Measurements from ENCODE around the gene SPRR1A. TPM values are rescaled to one million over a fixed set of nuclear protein-coding genes. Genes with fewer than 3 reads are reported as not detected.

Gene SPRR1A
- total and polyA plus RNA-seq, 2 of the 4 experiments (the other 2 are of a cell fraction): not detected

- no CpG with 5 or more reads among the region's 7 CpGs for WGBS, 2 experiments (ENCODE audit: extremely low coverage in 2 of 2, insufficient read length in 1 of 2)
- ATAC-seq (ENCODE audit: low read depth) (no peak), DNase-seq (no peak)
- no peak overlapping the region for H2AK5ac ChIP-seq (ENCODE audit: low read depth, low read length)
- intact Hi-C loops (cut with micrococcal nuclease): no loop called here
- ChIA-PET CTCF (no interaction called here), POLR2A (ENCODE audit: unreplicated experiment) (no interaction called here)
- no peak overlapping the region for H3K23ac ChIP-seq (ENCODE audit: low read depth, low read length)
- H4K91ac ChIP-seq (ENCODE audit: insufficient read depth, low read depth, low read length): no peak overlapping the region
- dilution Hi-C loops (cut with HindIII; ENCODE audit: low sequenced_read_pairs, unreplicated experiment): no loop called here
- no peak overlapping the region for H2BK5ac ChIP-seq (ENCODE audit: low read depth, low read length, poor library complexity, severe bottlenecking)
- H2BK120ac ChIP-seq (ENCODE audit: low read depth, low read length): no peak overlapping the region
- no peak overlapping the region for H3K4me2 ChIP-seq (ENCODE audit: low read depth, low read length)
- no peak overlapping the region for H3K4ac ChIP-seq (ENCODE audit: low read depth, low read length)
- no peaks in the 10 kb centered on the region for H3K79me1 ChIP-seq (ENCODE audit: low read depth in 1 of 2, low read length in 2 of 2)
- H2AFZ ChIP-seq (replicated peaks; ENCODE audit: low read length, poor library complexity): no peak overlapping the region
- H3K9me1 ChIP-seq (ENCODE audit: insufficient read depth, low read length): no peaks in the 10 kb centered on the region
- H3K9ac ChIP-seq (ENCODE audit: low read depth, low read length): no peak overlapping the region
- H3K4me3 ChIP-seq (ENCODE audit: insufficient read depth, low read depth, low read length): no peak overlapping the region
- TF ChIP-seq CEBPB (IDR thresholded peaks at IDR 0.05; ENCODE audit: low read depth, low read length) (no peak), NFE2L2 (IDR thresholded peaks at IDR 0.05; ENCODE audit: low read depth, low read length) (no peak), SMC3 (IDR thresholded peaks at IDR 0.05; ENCODE audit: low read depth, low read length) (no peak), MAZ (IDR thresholded peaks at IDR 0.05; ENCODE audit: borderline replicate concordance, low read depth, low read length) (no peak), MXI1 (IDR thresholded peaks at IDR 0.05; ENCODE audit: borderline replicate concordance, low read depth, low read length) (no peak), RAD21 (IDR thresholded peaks at IDR 0.05; ENCODE audit: low read length) (no peak), RCOR1 (IDR thresholded peaks at IDR 0.05; ENCODE audit: insufficient replicate concordance, low read length) (no peak), FOS (IDR thresholded peaks at IDR 0.05; ENCODE audit: low read depth, low read length) (no peak), CTCF (conservative IDR thresholded peaks at IDR 0.05; ENCODE audit: low read depth, low read length) (no peak), RFX5 (IDR thresholded peaks at IDR 0.05; ENCODE audit: low read depth, low read length) (no peak), MAFK (IDR thresholded peaks at IDR 0.05; ENCODE audit: low read depth, low read length) (no peak), CHD1 (IDR thresholded peaks at IDR 0.05; ENCODE audit: low read depth, low read length) (no peak), POLR2A (IDR thresholded peaks at IDR 0.05; ENCODE audit: low read depth, low read length) (no peak)
- H2AK9ac ChIP-seq (replicated peaks; ENCODE audit: low read depth, low read length, poor library complexity): no peak overlapping the region
- H4K5ac ChIP-seq (ENCODE audit: low read depth, low read length): no peak overlapping the region
- no peak overlapping the region for H3K56ac ChIP-seq (ENCODE audit: extremely low read depth, insufficient read depth, low read length)
- no peaks in the 10 kb centered on the region for H3K9me3 ChIP-seq (ENCODE audit: control insufficient read depth, insufficient read depth, low read length)
- no peaks in the 10 kb centered on the region for H3K27me3 ChIP-seq (ENCODE audit: control insufficient read depth, insufficient read depth, low read length)
- H3K18ac ChIP-seq (ENCODE audit: low read depth, low read length): no peak overlapping the region
- H4K8ac ChIP-seq (ENCODE audit: low read depth in 2 of 2, low read length in 2 of 2): no peak overlapping the region
- H3K14ac ChIP-seq (replicated peaks; ENCODE audit: low read depth, low read length): no peak overlapping the region
- no peaks in the 10 kb centered on the region for H4K20me1 ChIP-seq (ENCODE audit: insufficient read depth, low read length)
- in situ Hi-C loops (cut with MboI; ENCODE audit: low sequenced_read_pairs): no loop called here
- no peak overlapping the region for H2BK20ac ChIP-seq (ENCODE audit: low read depth, low read length)
- no peaks in the 10 kb centered on the region for H3K36me3 ChIP-seq (ENCODE audit: control insufficient read depth, insufficient read depth, low read length)
- H3K27ac ChIP-seq (ENCODE audit: insufficient read depth, low read length): no peak overlapping the region
- H2BK15ac ChIP-seq (ENCODE audit: low read depth, low read length): no peak overlapping the region
- BruUV-seq (replicated peaks): no TSS peak
- H3K4me1 ChIP-seq (ENCODE audit: control insufficient read depth, insufficient read depth, low read length): no peaks in the 10 kb centered on the region
Observed at GRCh38 chr1:152967201-152967600, 16.7 kb upstream of the SPRR1A start.
